ENCODE results near the gene BLOC1S2.

- TF ChIP-seq EZH2 (IDR thresholded peaks at IDR 0.05; ENCODE audit: insufficient read depth, low read length) (no peak), CTCF (IDR thresholded peaks at IDR 0.05; ENCODE audit: insufficient read depth, low read depth, low read length) (no peak)
Measured at GRCh38 chr10:100229819-100230422, 56.6 kb downstream of the BLOC1S2 start.

Measured in astrocyte (in vitro differentiated cells and primary cell).